ENCODE measurements around the gene UBE2Q1.

The UBE2Q1 gene

DNA sequence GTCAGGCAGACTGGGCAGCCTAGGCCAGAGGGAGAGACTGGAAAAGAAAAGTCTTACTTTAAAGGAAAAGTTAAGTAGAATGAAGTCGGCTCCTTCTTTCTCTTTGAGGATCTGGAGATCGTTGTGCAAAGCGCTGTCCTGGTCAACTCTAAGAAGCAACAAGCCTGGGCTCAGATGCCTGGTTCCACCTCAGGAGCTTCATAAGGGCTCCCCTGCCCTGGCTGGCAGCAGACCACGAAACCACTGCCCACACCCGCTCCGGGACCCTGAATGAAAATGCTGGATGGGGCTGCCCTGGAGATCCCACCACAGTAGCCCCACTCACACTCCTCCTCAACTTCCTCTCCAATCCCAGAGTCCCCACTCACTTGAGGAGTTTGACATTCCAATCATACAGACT is 6.4 kb downstream of the UBE2Q1 start:
- no peak overlapping the region for H3K27ac ChIP-seq
- TF ChIP-seq, protein P1, sequence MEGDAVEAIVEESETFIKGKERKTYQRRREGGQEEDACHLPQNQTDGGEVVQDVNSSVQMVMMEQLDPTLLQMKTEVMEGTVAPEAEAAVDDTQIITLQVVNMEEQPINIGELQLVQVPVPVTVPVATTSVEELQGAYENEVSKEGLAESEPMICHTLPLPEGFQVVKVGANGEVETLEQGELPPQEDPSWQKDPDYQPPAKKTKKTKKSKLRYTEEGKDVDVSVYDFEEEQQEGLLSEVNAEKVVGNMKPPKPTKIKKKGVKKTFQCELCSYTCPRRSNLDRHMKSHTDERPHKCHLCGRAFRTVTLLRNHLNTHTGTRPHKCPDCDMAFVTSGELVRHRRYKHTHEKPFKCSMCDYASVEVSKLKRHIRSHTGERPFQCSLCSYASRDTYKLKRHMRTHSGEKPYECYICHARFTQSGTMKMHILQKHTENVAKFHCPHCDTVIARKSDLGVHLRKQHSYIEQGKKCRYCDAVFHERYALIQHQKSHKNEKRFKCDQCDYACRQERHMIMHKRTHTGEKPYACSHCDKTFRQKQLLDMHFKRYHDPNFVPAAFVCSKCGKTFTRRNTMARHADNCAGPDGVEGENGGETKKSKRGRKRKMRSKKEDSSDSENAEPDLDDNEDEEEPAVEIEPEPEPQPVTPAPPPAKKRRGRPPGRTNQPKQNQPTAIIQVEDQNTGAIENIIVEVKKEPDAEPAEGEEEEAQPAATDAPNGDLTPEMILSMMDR (IDR thresholded peaks at IDR 0.05; ENCODE audit: low read depth, low read length) = no peak
- H3K4me3 ChIP-seq (ENCODE audit: low read depth, low read length) = no peak overlapping the region
- no peaks in the 10 kb centered on the region for H3K27me3 ChIP-seq (ENCODE audit: insufficient read depth, low read depth, severe bottlenecking)
- no peaks in the 10 kb centered on the region for H3K9me3 ChIP-seq (ENCODE audit: severe bottlenecking)
- peaks cover 84% of the 10 kb centered on the region for H3K36me3 ChIP-seq
- DNase-seq = no peak

DNA sequence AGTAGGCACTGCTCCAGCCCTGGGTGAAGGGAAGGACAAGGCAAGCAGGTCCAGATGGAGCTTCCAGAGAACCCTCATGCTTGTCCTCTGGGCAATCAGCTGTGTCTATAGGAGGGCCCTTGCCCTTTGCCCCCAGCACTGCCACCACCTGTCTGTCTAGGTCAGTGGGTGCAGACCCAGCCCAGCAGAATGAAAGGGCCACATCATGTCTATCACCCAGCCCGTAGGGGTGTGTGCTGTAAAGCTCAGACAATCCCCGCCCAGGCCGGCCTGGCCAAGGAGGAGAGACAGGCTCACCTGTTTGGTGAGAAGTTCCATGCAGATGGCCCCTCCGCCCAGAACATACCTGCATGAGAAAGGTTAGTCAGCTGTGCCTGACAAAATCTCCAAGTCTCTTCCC is 7.0 kb downstream of the UBE2Q1 start:
- no peaks in the 10 kb centered on the region for H3K9me3 ChIP-seq (ENCODE audit: severe bottlenecking)
- H3K27me3 ChIP-seq (ENCODE audit: insufficient read depth, low read depth, severe bottlenecking) = no peaks in the 10 kb centered on the region
- no peak overlapping the region for H3K27ac ChIP-seq
- TF ChIP-seq, protein P1 (IDR thresholded peaks at IDR 0.05; ENCODE audit: low read depth, low read length) = no peak
- no peak for DNase-seq
- H3K36me3 ChIP-seq = peaks cover 79% of the 10 kb centered on the region
- H3K4me3 ChIP-seq (ENCODE audit: low read depth, low read length) = no peak overlapping the region

DNA sequence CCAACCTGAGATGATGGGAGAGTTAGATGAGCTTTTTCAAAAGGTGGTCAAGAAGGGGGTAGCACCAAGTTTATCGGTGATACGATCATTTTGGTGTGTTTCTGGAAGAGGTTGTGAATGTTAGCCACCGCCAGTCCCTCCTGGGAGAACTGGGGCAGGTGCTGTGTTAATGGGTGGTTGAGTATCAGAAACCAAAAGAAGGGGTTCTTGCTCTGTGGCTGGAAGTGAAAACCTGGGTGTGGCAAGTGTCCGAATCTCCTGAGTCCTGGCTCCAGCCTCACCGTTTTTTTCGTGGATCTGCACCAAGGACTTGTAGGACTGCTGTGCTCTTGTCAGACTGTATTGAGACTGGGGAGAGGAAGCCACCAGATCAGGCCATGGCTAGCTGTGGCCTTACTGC is 7.8 kb downstream of the UBE2Q1 start:
- TF ChIP-seq, protein P1 (IDR thresholded peaks at IDR 0.05; ENCODE audit: low read depth, low read length) = no peak
- no peak for DNase-seq
- Histone ChIP-seq H3K9me3 (ENCODE audit: severe bottlenecking) (no peaks in the 10 kb centered on the region), H3K27me3 (ENCODE audit: insufficient read depth, low read depth, severe bottlenecking) (peaks cover 2% of the 10 kb centered on the region), H3K27ac (no peak overlapping the region), H3K4me3 (ENCODE audit: low read depth, low read length) (no peak overlapping the region), H3K36me3 (peaks cover 72% of the 10 kb centered on the region)

DNA sequence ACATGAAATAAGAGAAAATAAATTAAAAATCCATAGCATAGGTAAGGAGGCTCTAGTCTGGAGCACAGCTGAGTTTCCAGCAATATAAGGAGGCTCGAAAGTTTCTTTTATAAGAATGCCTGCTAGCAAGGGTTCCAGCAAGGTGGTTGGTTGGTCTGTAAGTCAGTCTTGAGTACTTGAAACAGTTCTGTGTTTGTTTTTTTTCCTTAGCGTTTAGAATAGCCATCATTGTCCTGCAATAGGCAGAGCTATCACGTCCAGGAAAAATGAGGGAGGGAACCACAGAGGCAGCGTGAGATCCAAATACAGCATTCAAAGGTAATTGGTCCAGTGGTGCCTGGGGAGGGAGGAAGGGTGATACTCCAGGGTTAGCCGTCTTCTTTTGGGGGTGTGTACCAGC is 8.4 kb downstream of the UBE2Q1 start:
- DNase-seq = no peak
- H3K36me3 ChIP-seq = peaks cover 66% of the 10 kb centered on the region
- TF ChIP-seq, protein P1 (IDR thresholded peaks at IDR 0.05; ENCODE audit: low read depth, low read length) = no peak

DNA sequence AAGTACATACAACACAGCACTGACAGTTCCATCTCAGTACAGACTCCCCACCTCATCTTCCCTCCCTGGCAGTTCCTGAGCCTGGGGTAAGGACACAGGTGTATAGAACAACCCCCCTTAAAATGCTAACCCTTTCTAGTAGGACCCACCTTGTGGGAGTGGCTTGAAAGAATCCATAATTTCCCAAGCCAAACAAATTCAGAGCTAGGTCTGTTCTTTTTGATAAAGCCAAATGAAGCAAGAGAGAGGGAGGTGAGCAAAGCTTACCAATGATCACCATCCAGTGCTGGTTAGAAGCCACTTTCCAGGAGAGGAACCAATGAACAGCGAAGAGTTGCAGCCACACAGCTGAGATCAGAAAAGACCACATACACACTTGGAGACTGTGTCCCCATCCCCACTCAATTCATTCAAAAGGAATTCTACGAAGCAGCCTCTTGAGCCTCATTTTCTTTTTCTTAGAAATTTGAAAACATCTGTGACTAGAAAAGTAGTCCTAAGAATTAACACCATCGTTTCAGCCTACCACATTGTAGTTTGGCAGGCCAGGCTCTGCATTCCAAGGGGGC is 9.2 kb downstream of the UBE2Q1 start:
- DNase-seq = no peak
- H3K36me3 ChIP-seq = peaks cover 58% of the 10 kb centered on the region
- H3K27ac ChIP-seq = no peak overlapping the region

More for the DNA sequence above, 8.4 kb downstream of the UBE2Q1 start:
- Histone ChIP-seq H3K9me3 (ENCODE audit: severe bottlenecking) (no peaks in the 10 kb centered on the region), H3K27ac (no peak overlapping the region), H3K27me3 (ENCODE audit: insufficient read depth, low read depth, severe bottlenecking) (peaks cover 8% of the 10 kb centered on the region), H3K4me3 (ENCODE audit: low read depth, low read length) (no peak overlapping the region)

More for the DNA sequence above, 9.2 kb downstream of the UBE2Q1 start:
- Histone ChIP-seq H3K4me3 (ENCODE audit: low read depth, low read length) (no peak overlapping the region), H3K27me3 (ENCODE audit: insufficient read depth, low read depth, severe bottlenecking) (peaks cover 15% of the 10 kb centered on the region), H3K9me3 (ENCODE audit: severe bottlenecking) (no peaks in the 10 kb centered on the region)
- TF ChIP-seq, protein P1 (IDR thresholded peaks at IDR 0.05; ENCODE audit: low read depth, low read length) = no peak
